ENCODE measurements around the gene OR2Z1. TPM values are rescaled to one million over a fixed set of nuclear protein-coding genes. Genes with fewer than 3 reads are reported as not detected.

OR2Z1 gene
- total and polyA plus RNA-seq, 2 of the 13 experiments (the other 11 are each of a cell fraction or from before 2014, with no cell fraction given) = not detected

GRCh38 chr19:8698433-8699063 is 22.9 kb upstream of the OR2Z1 start, which contains the start of gene ACTL9:
Gene ACTL9, minus strand, starts transcription at chr19:8698795. Its CDS starts 94 bp downstream, at chr19:8698701.
- no peaks in the 10 kb centered on the region for H3K36me3 ChIP-seq (replicated peaks in 1 of 2; ENCODE audit: control insufficient read depth in 1 of 2, insufficient read depth in 2 of 2, low read length in 2 of 2)
- WGBS (ENCODE audit: low lambda C conversion rate) = 51% methylated on average over 11 of the region's 23 CpGs
- FAIRE-seq (no peak), ATAC-seq (no peak), DNase-seq (ENCODE audit: low spot score) (no peak)
- no peak within 1 kb of the TSS for H3K27ac ChIP-seq (ENCODE audit: extremely low read length, insufficient read depth, low read length)
- no peak within 1 kb of the TSS for H3K4me3 ChIP-seq (replicated peaks in 1 of 3; ENCODE audit: insufficient read depth in 1 of 3, low read depth in 2 of 3, low read length in 3 of 3)
- H3K9ac ChIP-seq (ENCODE audit: insufficient read depth, low read depth, low read length) = no peak within 1 kb of the TSS
- no peaks in the 10 kb centered on the region for H3K79me2 ChIP-seq (ENCODE audit: insufficient read depth, low read length)
- in situ Hi-C loops (cut with HindIII; ENCODE audit: extremely low pct_ligation_motif_present, low pct_unique_long_range_greater_than_20kb) (no loop called here), intact Hi-C loops (cut with micrococcal nuclease; ENCODE audit: unreplicated experiment) (no loop called here)
- H3K4me2 ChIP-seq (ENCODE audit: low read depth, low read length) = no peak within 1 kb of the TSS
- H3K27me3 ChIP-seq (ENCODE audit: control insufficient read depth in 1 of 2, insufficient read depth in 2 of 2, low read length in 2 of 2) = no peaks in the 10 kb centered on the region; a peak in 1 of 5 replicates
- no peaks in the 10 kb centered on the region for H3K9me3 ChIP-seq (ENCODE audit: low read length)
- ChIA-PET CTCF (ENCODE audit: low intra/inter-chr PET ratio, low total read pairs) (interaction anchor here (0.5 kb wide), 1 partner anchor 56 kb away, joined by 3 read pairs; no protein-coding TSS in a partner anchor), POLR2A (no interaction called here)
- BruUV-seq (replicated peaks) = no TSS peak
- TF ChIP-seq, protein P1, sequence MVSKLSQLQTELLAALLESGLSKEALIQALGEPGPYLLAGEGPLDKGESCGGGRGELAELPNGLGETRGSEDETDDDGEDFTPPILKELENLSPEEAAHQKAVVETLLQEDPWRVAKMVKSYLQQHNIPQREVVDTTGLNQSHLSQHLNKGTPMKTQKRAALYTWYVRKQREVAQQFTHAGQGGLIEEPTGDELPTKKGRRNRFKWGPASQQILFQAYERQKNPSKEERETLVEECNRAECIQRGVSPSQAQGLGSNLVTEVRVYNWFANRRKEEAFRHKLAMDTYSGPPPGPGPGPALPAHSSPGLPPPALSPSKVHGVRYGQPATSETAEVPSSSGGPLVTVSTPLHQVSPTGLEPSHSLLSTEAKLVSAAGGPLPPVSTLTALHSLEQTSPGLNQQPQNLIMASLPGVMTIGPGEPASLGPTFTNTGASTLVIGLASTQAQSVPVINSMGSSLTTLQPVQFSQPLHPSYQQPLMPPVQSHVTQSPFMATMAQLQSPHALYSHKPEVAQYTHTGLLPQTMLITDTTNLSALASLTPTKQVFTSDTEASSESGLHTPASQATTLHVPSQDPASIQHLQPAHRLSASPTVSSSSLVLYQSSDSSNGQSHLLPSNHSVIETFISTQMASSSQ (IDR thresholded peaks at IDR 0.05; ENCODE audit: low read depth) = no peak
- TF ChIP-seq, protein P1 (CRISPR knock-in tag; IDR thresholded peaks at IDR 0.05; ENCODE audit: borderline replicate concordance) = no peak
- TF ChIP-seq CREB1 (IDR thresholded peaks at IDR 0.05) (peak; percentile 94), CREB1 (CRISPR knock-in tag; IDR thresholded peaks at IDR 0.05) (no peak), ATF7 (IDR thresholded peaks at IDR 0.05) (peak; percentile 78), ATF7 (CRISPR knock-in tag; IDR thresholded peaks at IDR 0.05) (no peak)
- H4K20me1 ChIP-seq (ENCODE audit: insufficient read depth, low read length) = no peaks in the 10 kb centered on the region
- no peaks in the 10 kb centered on the region for H3K4me1 ChIP-seq (ENCODE audit: insufficient read depth, low read length)
- no peak within 1 kb of the TSS for H2AFZ ChIP-seq (ENCODE audit: low read length)
